GM18498 (cell line): ENCODE data around the gene ID1.
"Not testable (repeated sequence)": the region's sequence is repeated elsewhere in the genome, so short reads cannot be mapped to it uniquely, and the experiment has no call there.

Experiments
- ATAC-seq: cut with Tn5 transposase; IDR thresholded peaks from one replicate; pipeline ENCODE4 v1.9.1; 2021; ENCODE audit warnings: mild to moderate bottlenecking, moderate library complexity; ENCODE audit not compliant: unreplicated experiment

Gene ID1

GRCh38 chr20:31596831-31597480 is 8.1 kb upstream of the ID1 start:
- no peak for ATAC-seq

DNA sequence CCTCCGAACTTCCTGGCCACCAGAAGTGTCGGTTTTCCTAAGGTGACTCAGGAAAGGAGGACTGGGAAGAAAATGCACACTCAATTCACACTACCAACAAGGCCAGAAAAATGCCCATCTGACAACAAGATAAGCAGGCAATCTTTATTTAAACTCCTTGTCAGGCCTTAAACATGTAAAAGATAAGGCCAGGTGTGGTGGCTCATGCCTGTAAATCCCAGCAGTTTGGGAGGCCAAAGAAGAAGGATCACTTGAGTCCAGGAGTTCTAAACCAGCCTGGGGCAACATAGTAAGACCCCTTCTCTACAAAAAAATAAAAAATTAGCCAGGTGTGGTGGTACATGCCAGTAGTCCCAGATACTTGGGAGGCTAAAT is 7.6 kb upstream of the ID1 start:
- no peak for ATAC-seq

GRCh38 chr20:31602431-31602778 is 2.7 kb upstream of the ID1 start:
- no peak for ATAC-seq

DNA sequence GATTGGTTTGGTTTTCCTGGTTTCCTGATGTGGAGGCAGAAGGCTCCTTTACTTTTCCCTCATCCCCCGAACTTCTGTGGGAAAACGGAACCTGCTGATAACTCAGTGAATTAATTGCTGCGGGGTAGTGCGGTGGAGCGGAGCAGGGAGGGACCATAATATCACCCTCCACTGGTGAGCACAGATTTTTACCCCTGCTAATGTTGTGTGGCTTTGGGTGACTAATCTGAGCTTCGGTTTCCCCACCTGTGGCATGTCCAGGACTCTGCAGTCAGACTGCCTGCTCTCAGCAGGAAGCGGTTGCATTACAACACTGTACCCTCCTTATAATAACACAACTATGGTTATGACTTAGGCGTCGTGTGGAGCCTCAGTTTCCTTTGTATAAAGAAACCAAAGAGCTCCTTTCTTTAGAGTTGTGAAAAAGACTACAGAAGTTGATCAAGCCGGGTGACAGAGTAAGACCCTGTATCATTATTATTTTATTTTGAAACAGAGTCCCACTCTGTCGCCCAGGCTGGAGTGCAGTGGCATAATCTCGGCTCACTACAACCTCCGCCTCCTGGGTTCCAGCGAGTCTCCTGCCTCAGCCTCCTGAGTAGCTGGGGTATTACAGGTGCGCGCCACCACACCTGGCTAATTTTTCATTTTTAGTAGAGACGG is 2.2 kb upstream of the ID1 start:
- peak; percentile 52 for ATAC-seq

DNA sequence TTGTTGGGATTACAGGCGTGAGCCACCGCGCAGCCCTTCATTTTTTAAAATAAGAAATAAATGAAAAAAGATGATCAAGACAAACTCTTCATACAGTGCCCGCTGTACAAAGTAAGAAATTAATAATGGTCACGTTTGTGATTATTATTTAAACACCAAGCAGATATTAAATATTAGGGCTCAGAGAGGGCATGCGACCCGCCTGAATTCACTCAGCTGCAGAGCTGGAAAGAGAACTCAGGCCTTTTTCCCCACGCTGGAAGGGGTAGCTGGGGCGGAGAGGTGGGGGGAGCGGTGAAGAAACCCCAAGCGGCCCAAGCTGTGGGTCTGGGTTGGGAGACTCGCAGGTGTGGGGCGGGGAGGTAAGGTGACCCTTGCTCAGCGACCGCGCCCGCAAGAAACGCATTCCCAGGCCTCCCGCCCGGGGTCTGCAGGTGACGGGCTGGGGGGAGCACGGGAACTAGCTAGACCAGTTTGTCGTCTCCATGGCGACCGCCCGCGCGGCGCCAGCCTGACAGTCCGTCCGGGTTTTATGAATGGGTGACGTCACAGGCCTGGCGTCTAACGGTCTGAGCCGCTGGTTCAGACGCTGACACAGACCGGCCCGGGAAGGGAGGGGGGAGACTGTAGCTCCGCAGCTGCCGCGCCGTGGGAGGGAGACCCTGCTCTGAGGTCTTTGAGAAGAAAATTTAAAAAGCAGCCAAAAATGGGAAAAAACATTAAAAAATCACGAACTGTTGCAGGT is 1.1 kb upstream of the ID1 start:
- peak; percentile 36 for ATAC-seq

GRCh38 chr20:31604567-31605030 is 490 bp upstream of the ID1 start:
- ATAC-seq, result no peak

DNA sequence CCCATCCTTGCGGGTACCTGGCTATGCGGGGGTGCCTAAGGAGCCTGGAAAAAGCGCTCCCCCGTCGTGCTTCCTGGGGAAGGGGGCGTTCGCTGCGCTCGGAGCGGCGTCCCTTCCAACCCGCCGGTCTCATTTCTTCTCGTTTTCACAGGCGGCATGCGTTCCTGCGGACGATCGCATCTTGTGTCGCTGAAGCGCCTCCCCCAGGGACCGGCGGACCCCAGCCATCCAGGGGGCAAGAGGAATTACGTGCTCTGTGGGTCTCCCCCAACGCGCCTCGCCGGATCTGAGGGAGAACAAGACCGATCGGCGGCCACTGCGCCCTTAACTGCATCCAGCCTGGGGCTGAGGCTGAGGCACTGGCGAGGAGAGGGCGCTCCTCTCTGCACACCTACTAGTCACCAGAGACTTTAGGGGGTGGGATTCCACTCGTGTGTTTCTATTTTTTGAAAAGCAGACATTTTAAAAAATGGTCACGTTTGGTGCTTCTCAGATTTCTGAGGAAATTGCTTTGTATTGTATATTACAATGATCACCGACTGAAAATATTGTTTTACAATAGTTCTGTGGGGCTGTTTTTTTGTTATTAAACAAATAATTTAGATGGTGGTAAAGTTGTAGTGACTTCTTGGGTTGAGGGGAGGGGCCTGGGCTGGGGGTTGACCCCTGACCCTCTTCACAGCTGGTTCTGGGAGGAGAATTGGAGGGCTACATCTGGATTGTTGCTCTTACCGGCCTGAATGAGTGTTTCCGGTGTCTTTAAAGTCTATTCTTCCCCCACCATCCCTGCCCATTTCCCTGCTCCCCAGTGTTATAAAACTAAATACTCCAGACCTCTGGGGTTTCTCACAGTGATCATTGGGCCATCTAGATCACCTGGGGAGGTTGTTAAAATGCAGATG is 1.1 kb downstream of the ID1 start:
- no peak for ATAC-seq

DNA sequence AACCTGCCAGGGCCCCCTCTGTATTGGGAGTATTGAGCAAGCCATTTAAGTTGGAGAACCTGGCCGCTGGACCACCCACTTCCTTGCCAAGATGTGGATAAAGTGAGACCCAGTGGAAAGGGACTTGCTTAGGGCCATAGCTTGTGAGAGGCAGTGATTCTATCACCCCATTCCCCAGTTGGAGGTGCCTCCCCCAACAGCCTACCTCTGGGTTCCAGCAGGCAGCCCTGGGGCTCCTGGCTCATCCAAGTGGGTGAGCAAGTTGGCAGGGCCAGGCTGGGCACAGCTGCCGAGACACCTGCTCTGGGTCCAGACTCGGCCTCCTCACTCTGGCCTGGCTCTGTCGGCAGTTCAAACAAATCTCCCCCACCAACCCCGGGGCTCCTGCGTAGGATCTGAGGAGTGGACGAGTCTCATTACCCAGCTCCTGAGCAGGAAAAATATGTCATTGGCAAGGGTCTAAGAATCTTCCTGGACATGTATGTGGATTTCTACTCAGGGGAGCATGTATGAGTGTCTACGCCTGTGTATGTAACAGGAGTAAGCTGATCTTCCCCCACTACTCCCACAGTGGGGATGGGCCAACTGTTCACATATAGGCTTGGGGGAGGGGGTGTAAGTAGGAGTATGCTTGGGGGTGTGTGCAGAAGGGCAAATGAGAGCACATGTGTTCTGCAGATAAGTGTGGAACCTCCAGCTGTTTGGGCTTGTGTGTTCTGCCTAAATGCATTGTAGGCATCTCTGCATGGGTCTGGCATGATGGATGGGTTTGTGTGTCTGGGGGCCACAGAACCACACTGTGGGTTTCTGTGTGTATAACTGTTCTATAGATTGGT is 1.9 kb downstream of the ID1 start:
- ATAC-seq, result no peak

GRCh38 chr20:31607640-31608250 is 2.7 kb downstream of the ID1 start:
- ATAC-seq, result no peak

DNA sequence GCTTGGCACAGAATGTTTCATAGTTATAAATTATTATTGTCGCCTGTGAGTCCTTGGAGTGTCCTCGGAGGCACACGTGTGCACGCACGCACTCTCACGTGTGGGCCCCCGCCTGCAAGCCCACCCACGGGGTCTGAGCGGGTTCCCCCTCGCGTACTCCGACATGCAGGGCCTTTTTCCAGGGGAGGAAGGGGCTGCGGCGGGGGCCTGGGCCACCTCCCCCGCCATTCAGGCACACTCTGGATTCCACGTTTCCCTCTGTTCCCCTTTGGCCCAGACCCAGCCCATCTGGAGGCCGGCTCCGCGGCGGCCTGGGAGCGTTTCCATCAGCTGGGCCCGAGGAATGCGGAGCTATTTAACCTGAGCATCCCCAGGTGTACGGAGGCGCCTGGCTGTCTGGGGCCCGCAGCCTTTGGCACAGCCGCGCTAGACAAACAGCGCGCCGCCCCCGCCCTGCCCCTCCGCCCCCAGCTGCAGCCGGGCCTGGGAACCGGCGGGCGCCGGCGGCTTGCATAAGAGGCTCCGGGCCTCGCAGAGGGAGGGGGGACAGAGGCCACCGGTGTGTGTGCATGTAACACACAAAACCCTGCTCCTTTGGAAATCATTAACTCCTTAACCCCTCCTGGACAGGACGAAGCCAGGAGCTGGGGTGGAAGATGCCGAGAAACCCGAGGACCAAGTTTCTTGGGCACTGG is 3.3 kb downstream of the ID1 start:
- ATAC-seq, result no peak

- not testable (repeated sequence) for ATAC-seq
These were observed 7.2 kb downstream of the ID1 start for GRCh38 chr20:31612271-31612640.

DNA sequence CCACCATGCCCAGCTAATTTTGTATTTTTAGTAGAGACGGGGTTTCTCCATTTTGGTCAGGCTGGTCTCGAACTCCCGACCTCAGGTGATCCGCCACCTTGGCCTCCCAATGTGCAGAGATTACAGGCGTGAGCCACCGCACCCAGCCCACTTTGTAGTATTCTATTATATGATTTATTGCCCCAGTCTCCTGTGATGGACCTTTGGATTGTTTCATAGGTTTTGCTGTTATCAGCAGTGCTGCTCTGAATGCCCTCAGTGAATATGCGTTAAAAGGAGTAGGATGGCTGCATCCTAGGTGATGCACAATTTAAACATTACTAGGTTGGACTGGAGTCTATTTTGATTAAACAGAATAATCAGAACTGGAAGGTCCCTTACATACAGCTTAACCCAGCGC is 10.3 kb downstream of the ID1 start:
- ATAC-seq, result no peak

- peak; percentile 48 for ATAC-seq
These were observed 12.5 kb downstream of the ID1 start for GRCh38 chr20:31617432-31618104.

DNA sequence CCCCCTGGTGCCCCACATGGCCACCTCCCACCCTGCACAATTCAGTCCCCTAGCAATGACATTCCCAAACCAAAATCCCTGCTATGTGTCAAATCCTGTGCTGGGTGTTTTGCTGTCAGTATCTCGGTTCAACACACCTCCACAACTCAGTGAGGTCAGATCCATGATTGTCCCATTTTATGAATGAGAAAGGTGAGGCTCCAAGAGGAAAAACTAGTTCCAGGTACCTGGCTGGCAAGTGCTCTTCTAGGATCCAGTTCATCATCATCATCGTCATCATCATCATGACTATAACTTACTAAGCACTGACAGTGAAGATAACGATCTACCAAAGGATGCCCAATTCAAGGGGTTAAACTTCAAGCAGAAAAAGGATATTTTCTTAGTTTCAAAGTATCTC is 15.2 kb downstream of the ID1 start:
- no peak for ATAC-seq

DNA sequence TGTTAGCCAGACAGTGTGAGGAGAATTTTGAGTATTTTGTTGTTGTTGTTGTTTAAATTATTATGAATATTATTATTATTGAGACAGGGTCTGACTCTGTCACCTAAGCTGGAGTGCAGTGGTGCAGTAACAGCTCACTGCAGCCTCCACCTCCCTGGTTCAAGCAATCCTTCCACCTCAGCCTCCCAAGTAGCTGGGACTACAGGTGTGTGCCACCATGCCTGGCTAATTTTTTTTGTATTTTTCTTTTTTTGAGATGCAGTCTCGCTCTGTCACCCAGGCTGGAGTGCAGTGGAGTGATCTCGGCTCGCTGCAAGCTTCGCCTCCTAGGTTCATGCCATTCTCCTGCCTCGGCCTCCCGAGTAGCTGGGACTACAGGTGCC is 18.0 kb downstream of the ID1 start:
- ATAC-seq, result not testable (repeated sequence)

GRCh38 chr20:31626534-31626933 is 21.4 kb downstream of the ID1 start:
- ATAC-seq, result not testable (repeated sequence)

GRCh38 chr20:31628057-31628456 is 23.0 kb downstream of the ID1 start:
- ATAC-seq, result not testable (repeated sequence)

GRCh38 chr20:31630187-31630790 is 25.2 kb downstream of the ID1 start:
- ATAC-seq, result no peak
